HT1080 (cell line): ENCODE measurements around the gene CELSR1. TPM values are rescaled to one million over a fixed set of nuclear protein-coding genes. Genes with fewer than 3 reads are reported as not detected.

Experiments
- DNase-seq: peaks from one replicate; pipeline ENCODE4 v3.0.0-alpha.2; 2015; ENCODE audit warnings: low read depth
- total RNA-seq: library from RNA; depleted of rRNA; stranded (reverse); fragments of >200 nt; shearing (Covaris generic); gene quantifications from 2 replicates; pipeline ENCODE4 v1.2.3, GENCODE V29; 2014

Gene CELSR1
- total RNA-seq, 1 experiment from 2014 or later: 17.9 TPM

GRCh38 chr22:46557736-46558480 is 20.5 kb upstream of the CELSR1 start:
- DNase-seq: no peak

GRCh38 chr22:46556775-46557174 is 19.4 kb upstream of the CELSR1 start:
- no peak for DNase-seq

GRCh38 chr22:46553189-46553588 is 15.8 kb upstream of the CELSR1 start:
- no peak for DNase-seq

- DNase-seq: no peak
Observed at GRCh38 chr22:46551996-46552395, 14.6 kb upstream of the CELSR1 start.

- DNase-seq: no peak
Observed at GRCh38 chr22:46551321-46551720, 13.9 kb upstream of the CELSR1 start.

- DNase-seq: no peak
Observed at GRCh38 chr22:46549971-46550641, 12.7 kb upstream of the CELSR1 start.

GRCh38 chr22:46549563-46549840 is 12.1 kb upstream of the CELSR1 start:
- DNase-seq: no peak

GRCh38 chr22:46547883-46548244 is 10.4 kb upstream of the CELSR1 start:
- DNase-seq: peak; percentile 98

- peak; percentile 83 for DNase-seq
Observed at GRCh38 chr22:46547179-46547882, 9.9 kb upstream of the CELSR1 start.

- DNase-seq: peak; percentile 60
Observed at GRCh38 chr22:46546466-46547178, 9.2 kb upstream of the CELSR1 start.

- DNase-seq: peak; percentile 25
Observed at GRCh38 chr22:46545086-46545792, 7.8 kb upstream of the CELSR1 start.

- peak; percentile 72 for DNase-seq
Observed at GRCh38 chr22:46542011-46542985, 4.9 kb upstream of the CELSR1 start.

- no peak for DNase-seq
Observed at GRCh38 chr22:46541536-46541935, 4.1 kb upstream of the CELSR1 start.

GRCh38 chr22:46540874-46541273 is 3.5 kb upstream of the CELSR1 start:
- no peak for DNase-seq

- no peak for DNase-seq
Observed at GRCh38 chr22:46539169-46539568, 1.7 kb upstream of the CELSR1 start.

- peak; percentile 39 for DNase-seq
Observed at GRCh38 chr22:46538814-46539160, 1.4 kb upstream of the CELSR1 start.

GRCh38 chr22:46537946-46538813 is 760 bp upstream of the CELSR1 start:
- peak; percentile 49 for DNase-seq

- no peak for DNase-seq
Observed at GRCh38 chr22:46536537-46537224, 739 bp downstream of the CELSR1 start.
